Measurements from ENCODE around the gene ZBTB20. TPM values are rescaled to one million over a fixed set of nuclear protein-coding genes. Genes with fewer than 3 reads are reported as not detected.

Gene ZBTB20
- total RNA-seq, 1 experiment from 2014 or later: 3.7 TPM

DNA sequence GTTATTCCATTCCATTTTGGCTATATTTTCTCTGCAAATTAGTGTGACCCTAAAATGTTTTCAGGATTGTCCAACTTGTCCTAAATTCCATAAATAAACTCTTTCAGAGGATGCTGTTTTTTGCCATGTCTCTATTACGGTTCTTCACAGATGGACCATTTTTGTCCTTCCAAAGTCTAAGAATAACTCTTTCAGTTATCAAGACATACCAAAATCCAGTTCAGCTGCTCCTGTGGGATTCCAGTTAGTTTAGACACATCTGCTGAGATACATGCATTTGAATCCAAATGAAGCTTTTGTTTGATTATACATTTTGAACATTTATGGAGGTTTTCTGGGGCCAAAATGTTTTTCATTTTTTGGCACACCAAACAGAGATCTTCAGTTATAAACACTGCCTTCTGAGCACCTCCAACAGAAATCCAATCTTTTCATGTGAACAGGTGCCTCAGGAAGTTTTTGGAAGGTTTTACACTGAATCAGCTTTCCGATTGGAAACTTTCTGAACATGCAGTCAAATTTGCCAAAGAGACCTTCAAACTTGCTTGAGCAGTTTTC is 772.6 kb downstream of the ZBTB20 start:
- no peak overlapping the region for H3K9ac ChIP-seq (ENCODE audit: low read length)
- no peaks in the 10 kb centered on the region for H3K4me1 ChIP-seq (ENCODE audit: insufficient read depth, low read length)
- ATAC-seq: no peak
- DNase-seq: no peak
- no peaks in the 10 kb centered on the region for H3K9me2 ChIP-seq (replicated peaks; ENCODE audit: low read length)
- POLR2A ChIA-PET (ENCODE audit: unreplicated experiment): no interaction called here
- TF ChIP-seq, protein P1, sequence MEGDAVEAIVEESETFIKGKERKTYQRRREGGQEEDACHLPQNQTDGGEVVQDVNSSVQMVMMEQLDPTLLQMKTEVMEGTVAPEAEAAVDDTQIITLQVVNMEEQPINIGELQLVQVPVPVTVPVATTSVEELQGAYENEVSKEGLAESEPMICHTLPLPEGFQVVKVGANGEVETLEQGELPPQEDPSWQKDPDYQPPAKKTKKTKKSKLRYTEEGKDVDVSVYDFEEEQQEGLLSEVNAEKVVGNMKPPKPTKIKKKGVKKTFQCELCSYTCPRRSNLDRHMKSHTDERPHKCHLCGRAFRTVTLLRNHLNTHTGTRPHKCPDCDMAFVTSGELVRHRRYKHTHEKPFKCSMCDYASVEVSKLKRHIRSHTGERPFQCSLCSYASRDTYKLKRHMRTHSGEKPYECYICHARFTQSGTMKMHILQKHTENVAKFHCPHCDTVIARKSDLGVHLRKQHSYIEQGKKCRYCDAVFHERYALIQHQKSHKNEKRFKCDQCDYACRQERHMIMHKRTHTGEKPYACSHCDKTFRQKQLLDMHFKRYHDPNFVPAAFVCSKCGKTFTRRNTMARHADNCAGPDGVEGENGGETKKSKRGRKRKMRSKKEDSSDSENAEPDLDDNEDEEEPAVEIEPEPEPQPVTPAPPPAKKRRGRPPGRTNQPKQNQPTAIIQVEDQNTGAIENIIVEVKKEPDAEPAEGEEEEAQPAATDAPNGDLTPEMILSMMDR (conservative IDR thresholded peaks at IDR 0.05; ENCODE audit: low read depth, low read length): no peak
- H3K27me3 ChIP-seq (ENCODE audit: low read length): peaks cover 20% of the 10 kb centered on the region; the same call in 1 of the 2 replicates
- no peaks in the 10 kb centered on the region for H3K36me3 ChIP-seq (ENCODE audit: low read depth, low read length)
- H3F3A ChIP-seq (ENCODE audit: low read length, unreplicated experiment): no peaks in the 10 kb centered on the region
- intact Hi-C loops (cut with micrococcal nuclease): no loop called here
- H3K79me2 ChIP-seq (ENCODE audit: low read length): no peaks in the 10 kb centered on the region
- no peaks in the 10 kb centered on the region for H3K9me3 ChIP-seq (ENCODE audit: low read length)
- no TSS peak for BruUV-seq (replicated peaks)
- no peak overlapping the region for H3K4me3 ChIP-seq (ENCODE audit: low read length)
- H3K4me2 ChIP-seq (ENCODE audit: low read length): no peak overlapping the region
- H4K20me1 ChIP-seq (ENCODE audit: low read length): no peaks in the 10 kb centered on the region
- no peak overlapping the region for H2AFZ ChIP-seq (ENCODE audit: low read length)
- CTCF ChIA-PET: no interaction called here
- H3K27ac ChIP-seq (ENCODE audit: low read length): no peak overlapping the region

DNA sequence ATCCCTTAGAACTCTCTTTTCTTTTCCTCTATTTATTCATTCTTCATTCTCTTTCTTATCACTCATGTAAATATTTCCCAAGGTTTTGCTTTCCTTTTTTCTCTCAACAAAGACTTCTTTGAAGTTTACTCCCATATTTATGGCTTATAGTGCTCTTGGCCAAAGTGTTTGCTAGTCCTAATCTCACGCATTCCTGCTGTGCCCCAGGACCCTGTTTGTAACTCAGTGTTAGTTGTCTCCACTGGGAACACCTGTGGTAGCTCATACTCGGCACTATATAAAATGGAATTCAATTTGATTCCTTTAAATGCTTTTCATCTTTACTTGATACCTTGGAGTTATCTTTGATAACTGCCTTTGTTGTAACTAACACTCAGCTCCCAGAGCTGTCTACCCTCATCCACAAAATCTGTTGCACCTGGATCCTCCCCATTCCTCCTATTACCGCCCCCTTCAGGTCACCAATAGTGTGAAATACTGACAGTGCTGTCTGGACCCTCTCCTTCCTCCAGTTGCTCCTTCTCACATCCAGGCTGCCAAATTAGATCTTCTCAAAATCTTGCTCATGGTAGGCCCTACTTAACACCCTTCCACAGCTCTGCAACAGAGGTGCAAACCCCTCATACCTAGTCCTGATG is 776.4 kb downstream of the ZBTB20 start:
- ChIA-PET CTCF (no interaction called here), POLR2A (ENCODE audit: unreplicated experiment) (no interaction called here)
- H3K4me2 ChIP-seq (ENCODE audit: low read length): no peak overlapping the region
- no peak overlapping the region for H3K9ac ChIP-seq (ENCODE audit: low read length)
- intact Hi-C loops (cut with micrococcal nuclease): no loop called here
- H2AFZ ChIP-seq (ENCODE audit: low read length): no peak overlapping the region
- no peaks in the 10 kb centered on the region for H3K4me1 ChIP-seq (ENCODE audit: insufficient read depth, low read length)
- no peak overlapping the region for H3K4me3 ChIP-seq (ENCODE audit: low read length)
- no peaks in the 10 kb centered on the region for H3F3A ChIP-seq (ENCODE audit: low read length, unreplicated experiment)
- no peaks in the 10 kb centered on the region for H4K20me1 ChIP-seq (ENCODE audit: low read length)
- ATAC-seq (no peak), DNase-seq (no peak)
- no peak overlapping the region for H3K27ac ChIP-seq (ENCODE audit: low read length)
- no TSS peak for BruUV-seq (replicated peaks)
- peaks cover 11% of the 10 kb centered on the region; the same call in 1 of the 2 replicates for H3K27me3 ChIP-seq (ENCODE audit: low read length)
- no peaks in the 10 kb centered on the region for H3K79me2 ChIP-seq (ENCODE audit: low read length)
- H3K36me3 ChIP-seq (ENCODE audit: low read depth, low read length): no peaks in the 10 kb centered on the region
- no peak for TF ChIP-seq EZH2phosphoT487 (IDR thresholded peaks at IDR 0.05; ENCODE audit: borderline replicate concordance, low read length)
- TF ChIP-seq, protein P1 (conservative IDR thresholded peaks at IDR 0.05; ENCODE audit: low read depth, low read length): peak; percentile 42; the same call in 1 of the 2 replicates
- no peaks in the 10 kb centered on the region for H3K9me2 ChIP-seq (replicated peaks; ENCODE audit: low read length)
- no peaks in the 10 kb centered on the region for H3K9me3 ChIP-seq (ENCODE audit: low read length)

DNA sequence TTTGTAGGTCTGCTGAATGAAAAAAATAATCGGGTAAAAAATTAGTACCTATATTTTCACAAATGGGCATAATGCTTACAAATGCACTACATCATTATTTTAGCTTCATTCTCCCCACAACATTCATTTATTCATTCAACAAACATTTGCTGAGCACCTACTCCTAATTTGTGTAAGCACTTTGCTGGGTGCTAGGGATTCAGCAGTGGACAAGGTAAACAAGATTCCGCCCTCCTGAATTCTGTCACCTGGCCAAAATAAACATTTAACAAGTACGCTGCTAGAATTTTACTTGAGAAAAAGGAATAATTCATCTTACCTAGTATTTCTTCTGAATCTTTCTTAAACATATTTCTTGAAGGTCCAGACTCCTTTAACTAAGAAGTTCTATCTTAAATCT is 781.2 kb downstream of the ZBTB20 start:
- H3K4me3 ChIP-seq (ENCODE audit: low read length): no peak overlapping the region
- no peaks in the 10 kb centered on the region for H3K4me1 ChIP-seq (ENCODE audit: insufficient read depth, low read length)
- no peaks in the 10 kb centered on the region for H3K9me3 ChIP-seq (ENCODE audit: low read length)
- intact Hi-C loops (cut with micrococcal nuclease): no loop called here
- ATAC-seq: no peak
- no peak overlapping the region for H2AFZ ChIP-seq (ENCODE audit: low read length)
- POLR2A ChIA-PET (ENCODE audit: unreplicated experiment): no interaction called here
- no peaks in the 10 kb centered on the region for H3K27me3 ChIP-seq (ENCODE audit: low read length)
- H3K27ac ChIP-seq (ENCODE audit: low read length): no peak overlapping the region
- H4K20me1 ChIP-seq (ENCODE audit: low read length): no peaks in the 10 kb centered on the region
- H3K9me2 ChIP-seq (replicated peaks; ENCODE audit: low read length): no peaks in the 10 kb centered on the region
- H3K79me2 ChIP-seq (ENCODE audit: low read length): no peaks in the 10 kb centered on the region
- TF ChIP-seq EZH2phosphoT487 (IDR thresholded peaks at IDR 0.05; ENCODE audit: borderline replicate concordance, low read length) (no peak), EZH2 (IDR thresholded peaks at IDR 0.05; ENCODE audit: low read length, unreplicated experiment) (no peak)
- TF ChIP-seq, protein P1 (conservative IDR thresholded peaks at IDR 0.05; ENCODE audit: low read depth, low read length): no peak
- BruUV-seq (replicated peaks): no TSS peak
- no peak overlapping the region for H3K4me2 ChIP-seq (ENCODE audit: low read length)
- H3F3A ChIP-seq (ENCODE audit: low read length, unreplicated experiment): no peaks in the 10 kb centered on the region
- DNase-seq: peak; percentile 26
- CTCF ChIA-PET: no interaction called here
- no peaks in the 10 kb centered on the region for H3K36me3 ChIP-seq (ENCODE audit: low read depth, low read length)
- H3K9ac ChIP-seq (ENCODE audit: low read length): no peak overlapping the region

All from PC-3 (cell line).